GM12892 (cell line): ENCODE measurements around the gene QSER1.

Experiments
- POLR2A ChIP-seq: IDR thresholded peaks from 2 replicates; pipeline ENCODE4 v1.6.1; 2011; ENCODE audit warnings: low read depth, low read length, control low read depth
- POLR2AphosphoS5 ChIP-seq: IDR thresholded peaks from 2 replicates; pipeline ENCODE4 v1.6.1; 2011; ENCODE audit warnings: low read depth, low read length, control low read depth

GRCh38 chr11:32858731-32859130, 33.9 kb upstream of the QSER1 start:
- TF ChIP-seq POLR2AphosphoS5 (no peak), POLR2A (no peak)
